MM.1S (cell line): ENCODE results near the gene IQCK.

Source experiments
- EZH2 ChIP-seq: fragments of 300-600 bp; sonication (generic); optimal IDR thresholded peaks from 2 replicates; pipeline ENCODE3; 2017; ENCODE audit warnings: low read depth, mild to moderate bottlenecking, antibody characterized with exemption, low read length, mixed read lengths
- EZH2phosphoT487 ChIP-seq: fragments of 300-600 bp; sonication (generic); IDR thresholded peaks from 2 replicates; pipeline ENCODE4 v1.6.1; 2018; ENCODE audit warnings: antibody characterized with exemption, low read length
- TF ChIP-seq, protein P1 (sequence below): fragments of 300-600 bp; sonication (generic); IDR thresholded peaks from 2 replicates; pipeline ENCODE4 v1.5.1; 2016; ENCODE audit warnings: antibody characterized with exemption, low read length, mixed read lengths

GRCh38 chr16:19875900-19876299 lies 157.8 kb downstream of the IQCK start:
- TF ChIP-seq, protein P1, sequence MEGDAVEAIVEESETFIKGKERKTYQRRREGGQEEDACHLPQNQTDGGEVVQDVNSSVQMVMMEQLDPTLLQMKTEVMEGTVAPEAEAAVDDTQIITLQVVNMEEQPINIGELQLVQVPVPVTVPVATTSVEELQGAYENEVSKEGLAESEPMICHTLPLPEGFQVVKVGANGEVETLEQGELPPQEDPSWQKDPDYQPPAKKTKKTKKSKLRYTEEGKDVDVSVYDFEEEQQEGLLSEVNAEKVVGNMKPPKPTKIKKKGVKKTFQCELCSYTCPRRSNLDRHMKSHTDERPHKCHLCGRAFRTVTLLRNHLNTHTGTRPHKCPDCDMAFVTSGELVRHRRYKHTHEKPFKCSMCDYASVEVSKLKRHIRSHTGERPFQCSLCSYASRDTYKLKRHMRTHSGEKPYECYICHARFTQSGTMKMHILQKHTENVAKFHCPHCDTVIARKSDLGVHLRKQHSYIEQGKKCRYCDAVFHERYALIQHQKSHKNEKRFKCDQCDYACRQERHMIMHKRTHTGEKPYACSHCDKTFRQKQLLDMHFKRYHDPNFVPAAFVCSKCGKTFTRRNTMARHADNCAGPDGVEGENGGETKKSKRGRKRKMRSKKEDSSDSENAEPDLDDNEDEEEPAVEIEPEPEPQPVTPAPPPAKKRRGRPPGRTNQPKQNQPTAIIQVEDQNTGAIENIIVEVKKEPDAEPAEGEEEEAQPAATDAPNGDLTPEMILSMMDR: no peak
- TF ChIP-seq EZH2phosphoT487 (no peak), EZH2 (no peak)
